NCI-H460 (cell line): Measurements from ENCODE around the gene SEMA3E. TPM values are rescaled to one million over a fixed set of nuclear protein-coding genes. Genes with fewer than 3 reads are reported as not detected.
"Not testable (repeated sequence)": the region's sequence is repeated elsewhere in the genome, so short reads cannot be mapped to it uniquely, and the experiment has no call there.

ENCODE experiments used
- DNase-seq: peaks from one replicate; pipeline ENCODE4 v3.0.0-alpha.2; 2016; ENCODE audit warnings: low read depth; ENCODE audit errors: extremely low read depth
- total RNA-seq: library from RNA; depleted of rRNA; stranded (reverse); fragments of >200 nt; shearing (Covaris generic); gene quantifications from 2 replicates; pipeline ENCODE4 v1.2.3, GENCODE V29; 2014

SEMA3E gene
- total RNA-seq, 1 experiment from 2014 or later = 23.9 TPM

DNA sequence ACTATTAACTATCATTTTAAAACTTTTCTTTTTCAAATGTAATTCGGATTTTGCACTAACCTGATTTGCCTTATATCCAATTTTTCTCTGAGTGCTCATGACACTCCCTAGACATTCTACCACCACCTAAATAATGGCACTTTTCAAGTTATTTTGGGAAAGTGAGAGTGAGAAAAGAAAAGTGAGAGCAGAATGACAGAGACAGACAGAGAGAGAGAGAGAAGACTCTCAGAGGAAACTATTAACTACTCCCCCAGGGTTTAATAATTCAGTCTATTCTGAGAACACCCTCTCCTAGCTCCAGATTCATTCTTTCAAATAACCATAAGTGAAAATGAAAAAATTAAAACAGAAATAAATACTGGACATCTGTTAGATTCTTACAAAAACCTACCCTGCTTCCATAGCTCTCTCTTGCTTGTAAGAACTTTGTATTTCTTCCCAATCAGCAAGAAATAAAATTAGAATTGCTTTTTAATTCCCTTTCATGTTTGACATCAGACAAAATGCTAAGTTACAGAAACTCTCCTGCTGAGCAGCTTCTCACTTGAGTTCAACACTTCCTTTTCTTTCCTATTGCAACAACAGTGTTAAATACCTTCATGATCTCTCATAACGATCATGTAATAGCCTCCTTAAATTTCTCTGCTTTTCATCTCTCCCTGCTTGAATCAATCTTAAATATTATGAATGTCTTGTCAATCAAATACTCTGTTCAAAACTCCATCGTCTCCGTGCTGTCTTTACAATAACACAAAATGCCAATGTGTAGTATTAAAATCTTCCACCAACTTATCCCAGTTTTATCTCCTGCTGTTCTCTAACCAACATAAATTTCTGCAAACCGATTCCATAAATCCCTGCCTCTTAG is 191.7 kb downstream of the SEMA3E start:
- peak; percentile 53 for DNase-seq

GRCh38 chr7:83456413-83456812 is 192.5 kb downstream of the SEMA3E start:
- no peak for DNase-seq

DNA sequence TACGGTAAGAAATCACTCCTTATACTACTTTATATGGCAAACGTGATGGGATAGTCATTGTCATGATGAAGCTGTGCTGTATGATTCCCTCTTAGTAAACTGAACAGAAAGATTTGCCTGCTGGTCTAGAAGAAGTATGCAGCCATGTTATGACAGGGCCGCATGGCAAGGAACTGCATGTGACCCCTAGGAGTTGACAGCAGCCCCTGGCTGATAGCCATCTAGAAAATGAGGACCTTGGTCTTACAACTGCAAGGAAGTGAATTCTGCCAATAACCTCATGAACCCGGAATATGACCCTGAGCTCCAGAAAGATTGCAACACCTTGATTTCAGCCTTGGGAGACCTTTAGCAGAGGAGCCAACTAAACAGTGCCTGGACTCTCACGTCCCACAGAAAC is 193.3 kb downstream of the SEMA3E start:
- DNase-seq = no peak

- no peak for DNase-seq
These were observed 196.7 kb downstream of the SEMA3E start for GRCh38 chr7:83452256-83452655.

- no peak for DNase-seq
These were observed 197.4 kb downstream of the SEMA3E start for GRCh38 chr7:83451501-83452045.

DNA sequence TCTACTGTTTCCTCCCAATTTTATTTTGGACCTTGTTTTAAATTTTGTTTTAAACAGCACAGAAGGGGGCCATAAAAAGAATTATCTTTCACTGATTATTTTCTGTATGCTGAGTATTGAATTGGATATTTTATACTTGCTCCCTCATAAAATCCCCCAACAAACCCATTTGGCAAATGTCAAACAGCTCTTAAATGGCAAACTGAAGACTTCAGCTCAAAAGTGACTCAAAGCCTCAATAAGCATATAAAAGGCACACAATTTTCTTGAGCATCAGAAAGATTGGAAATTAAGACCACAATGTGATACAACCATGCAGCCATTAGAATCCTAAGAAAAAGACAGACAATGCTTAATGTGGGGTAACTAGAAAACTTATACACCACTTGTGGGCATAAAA is 199.2 kb downstream of the SEMA3E start:
- no peak for DNase-seq

DNA sequence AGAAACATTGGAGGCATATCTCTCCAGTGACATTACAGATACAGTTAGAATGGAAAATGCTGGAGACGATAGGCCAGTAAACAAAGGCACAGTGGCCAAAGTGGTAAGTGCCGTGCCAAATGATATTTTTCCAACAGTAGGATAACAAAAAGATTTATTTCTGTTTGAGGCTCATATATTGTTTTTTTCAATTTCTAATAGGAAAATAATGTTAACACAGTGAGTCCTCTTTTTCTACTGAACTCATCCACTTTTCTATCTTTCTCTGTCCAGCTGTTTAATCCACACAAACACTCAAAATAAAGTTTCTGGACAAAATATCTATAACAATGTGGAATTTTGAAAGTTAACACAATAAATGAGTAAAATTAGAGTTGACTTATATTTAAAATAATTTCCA is 201.3 kb downstream of the SEMA3E start:
- no peak for DNase-seq

GRCh38 chr7:83446102-83446669 is 202.8 kb downstream of the SEMA3E start:
- DNase-seq = no peak

GRCh38 chr7:83442911-83443310 is 206.0 kb downstream of the SEMA3E start:
- no peak for DNase-seq

DNA sequence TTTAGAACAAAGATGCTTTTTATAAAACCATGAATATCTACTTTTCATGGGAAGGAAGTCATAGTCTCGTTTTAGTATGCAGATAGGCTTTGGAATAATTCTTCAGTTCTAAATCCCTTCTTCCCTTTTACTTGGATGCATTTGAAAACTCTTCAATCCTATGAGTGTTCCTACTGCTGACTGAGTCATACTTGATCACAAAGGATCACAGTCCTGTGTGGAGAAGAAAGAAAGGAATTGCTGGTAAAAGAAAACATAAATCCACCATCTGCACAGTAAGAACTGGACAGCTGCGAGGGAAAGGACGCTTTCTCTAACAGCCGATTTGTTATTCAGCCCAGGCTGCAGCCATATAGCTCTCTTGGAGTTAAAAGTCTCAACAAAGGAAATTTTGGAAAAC is 209.9 kb downstream of the SEMA3E start:
- DNase-seq = no peak

DNA sequence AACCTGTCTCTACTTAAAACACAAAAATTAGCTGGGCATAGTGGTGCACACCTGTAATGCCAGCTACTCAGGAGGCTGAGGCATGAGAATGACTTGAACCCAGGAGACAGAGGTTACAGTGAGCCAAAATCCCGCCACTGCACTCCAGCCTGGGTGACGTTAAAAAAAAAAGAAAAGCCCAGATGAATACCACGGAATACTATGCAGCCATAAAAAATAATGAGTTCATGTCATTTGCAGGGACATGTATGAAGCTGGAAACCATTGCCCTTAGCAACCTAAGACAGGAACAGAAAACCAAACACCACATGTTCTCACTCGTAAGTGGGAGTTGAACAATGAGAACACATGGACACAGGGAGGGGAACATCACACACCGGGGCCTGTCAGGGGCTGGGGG is 218.7 kb downstream of the SEMA3E start:
- DNase-seq = not testable (repeated sequence)

GRCh38 chr7:83429493-83429892 is 219.4 kb downstream of the SEMA3E start:
- no peak for DNase-seq

GRCh38 chr7:83427884-83428283 is 221.1 kb downstream of the SEMA3E start:
- DNase-seq = no peak

DNA sequence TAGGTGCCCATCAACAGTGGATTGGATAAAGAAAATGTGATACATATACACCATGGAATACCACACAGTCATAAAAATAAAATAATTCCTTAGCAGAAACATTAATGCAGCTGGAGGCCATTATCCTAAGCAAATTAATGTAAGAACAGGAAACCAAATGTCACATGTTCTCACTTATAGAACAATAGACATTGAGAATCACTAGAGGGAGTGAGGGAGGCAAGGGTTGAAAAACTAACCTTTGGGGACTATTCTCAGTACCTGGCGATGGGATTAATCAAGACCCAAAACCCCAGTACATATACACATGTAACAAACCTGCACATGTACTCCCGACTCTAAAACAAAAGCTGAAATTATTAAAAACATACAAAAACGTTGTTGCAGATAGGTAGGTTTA is 222.6 kb downstream of the SEMA3E start:
- DNase-seq = no peak

DNA sequence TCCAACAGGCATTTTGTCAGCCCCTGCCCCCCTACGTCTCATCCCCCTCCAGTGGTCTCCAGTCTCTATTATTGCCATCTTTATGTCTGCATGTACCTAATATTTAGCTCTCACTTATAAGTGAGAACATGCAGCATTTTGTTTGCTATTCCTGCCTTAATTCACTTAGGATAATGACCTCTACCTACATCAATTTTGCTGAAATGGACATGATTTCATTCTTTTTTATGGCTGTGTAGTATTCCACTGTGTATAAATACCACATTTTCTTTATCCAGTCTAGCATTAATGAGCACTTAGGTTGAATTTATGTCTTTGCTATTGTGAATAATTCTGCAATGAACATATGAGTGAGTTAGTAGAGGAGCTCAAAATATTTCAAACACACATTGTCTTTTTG is 229.9 kb downstream of the SEMA3E start:
- no peak for DNase-seq

DNA sequence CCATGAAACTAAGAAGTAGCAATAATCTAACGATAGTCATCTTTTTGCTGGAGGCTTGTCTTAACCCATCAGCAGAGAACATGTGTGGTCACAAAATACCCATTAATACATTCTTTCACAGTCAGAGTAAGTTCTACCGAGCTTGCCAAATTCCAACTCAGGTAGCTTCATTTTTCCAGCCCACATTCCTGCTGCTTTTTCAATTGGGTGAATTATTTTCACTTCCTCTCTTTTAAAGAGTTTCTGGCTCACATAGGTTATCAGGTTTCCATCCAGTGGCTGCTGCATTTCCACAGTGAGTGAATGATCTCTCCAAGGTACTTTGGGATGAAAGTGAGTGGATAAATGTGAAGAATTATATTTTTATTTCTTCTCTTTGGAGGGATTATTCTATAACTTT is 233.1 kb downstream of the SEMA3E start:
- DNase-seq = no peak

DNA sequence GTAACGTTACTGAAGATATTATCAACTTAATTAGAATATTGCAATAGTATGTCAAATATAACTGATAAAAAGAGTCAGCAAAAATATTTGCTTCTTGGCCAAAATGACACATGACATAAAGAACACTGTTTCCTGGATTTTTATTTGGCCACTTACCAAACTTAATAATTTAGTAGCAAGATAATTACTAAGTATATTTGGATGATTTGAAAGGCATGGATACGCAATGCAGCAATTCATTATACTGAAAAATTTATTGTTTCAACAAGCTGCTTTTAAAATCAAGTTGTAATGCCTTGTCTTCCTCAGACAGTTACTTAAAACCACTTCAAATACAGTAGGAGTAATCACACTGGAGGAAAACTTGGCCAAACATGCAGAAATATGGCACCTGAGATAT is 234.0 kb downstream of the SEMA3E start:
- no peak for DNase-seq

- peak; percentile 73 for DNase-seq
These were observed 235.1 kb downstream of the SEMA3E start for GRCh38 chr7:83413831-83414230.

- peak; percentile 82 for DNase-seq
These were observed 235.5 kb downstream of the SEMA3E start for GRCh38 chr7:83413424-83413823.

DNA sequence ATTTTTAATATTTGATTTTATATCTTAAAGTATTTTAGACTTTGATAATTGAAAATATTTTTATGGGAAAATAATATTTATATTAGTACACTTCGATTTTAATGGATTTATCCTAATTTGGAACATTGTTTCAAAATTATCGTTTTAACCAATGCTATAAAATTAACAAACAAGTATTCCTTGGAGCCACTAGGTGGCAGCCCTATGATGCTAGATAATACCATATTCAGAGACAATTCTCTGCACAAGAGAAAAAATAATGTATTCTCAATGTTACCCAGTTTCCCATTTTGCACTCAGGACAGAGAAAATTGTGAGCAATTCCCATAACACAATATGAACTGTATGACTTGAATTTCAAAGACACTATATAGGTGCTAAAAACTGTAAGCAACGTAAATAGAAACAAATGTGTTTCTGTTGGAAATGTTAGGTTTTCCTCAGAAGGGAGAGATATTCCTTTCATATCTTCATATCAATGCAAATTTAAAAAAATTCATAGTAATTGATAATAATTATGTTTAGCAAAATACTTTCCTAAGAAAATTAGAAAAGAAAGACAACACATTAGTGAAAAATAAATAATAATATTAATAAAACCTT is 237.8 kb downstream of the SEMA3E start:
- DNase-seq = peak; percentile 61

DNA sequence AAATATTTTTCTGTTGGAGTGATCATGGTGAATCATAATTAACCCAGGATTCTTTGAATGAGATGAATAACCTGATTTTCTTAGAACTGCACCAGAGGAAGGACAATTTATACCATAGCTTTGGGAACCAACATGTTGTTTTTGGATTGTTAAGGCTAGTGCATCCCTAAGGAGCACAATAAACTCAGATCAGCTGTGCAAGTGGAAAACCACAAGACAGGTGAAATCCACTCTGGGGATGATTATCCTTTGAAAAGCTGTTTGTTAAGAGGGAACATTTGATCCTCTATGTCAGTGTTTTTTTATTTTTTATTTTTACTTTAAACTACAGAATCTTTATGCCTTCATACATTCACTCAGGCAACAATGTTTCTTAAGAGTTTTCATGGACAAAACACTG is 254.2 kb downstream of the SEMA3E start:
- DNase-seq = no peak

DNA sequence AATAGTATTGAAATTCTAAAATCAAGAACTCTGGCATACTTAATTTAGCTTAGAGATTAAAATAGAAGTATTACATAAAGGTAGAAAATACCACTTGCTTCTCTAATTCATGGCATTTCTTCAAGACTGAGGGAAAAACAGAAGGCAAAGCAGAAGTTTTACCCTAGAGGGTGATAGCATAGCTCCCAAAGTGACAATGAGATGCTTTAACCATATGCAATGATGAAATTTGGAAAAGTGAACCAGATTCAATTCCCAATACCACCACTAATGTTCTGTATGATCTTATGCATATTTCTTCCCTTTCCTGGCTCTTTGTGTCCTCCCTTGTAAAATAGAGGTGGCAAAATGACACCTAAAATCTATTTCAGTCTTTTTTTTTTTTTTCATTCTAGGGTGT is 260.5 kb downstream of the SEMA3E start:
- no peak for DNase-seq
